HEK293 (cell line): Measurements from ENCODE around the gene SYNE1.
"Not testable (repeated sequence)": the region's sequence is repeated elsewhere in the genome, so short reads cannot be mapped to it uniquely, and the experiment has no call there.

Experiments used
- BCL11A ChIP-seq: fragments of 450-650 bp; formaldehyde crosslinking; IDR thresholded peaks from 2 replicates; pipeline ENCODE4 v1.5.1; 2016; ENCODE audit warnings: low read depth, missing biosample characterization, missing genetic modification characterization
- ZFHX2 ChIP-seq: fragments of 450-650 bp; formaldehyde crosslinking; conservative IDR thresholded peaks from 2 replicates; pipeline ENCODE4 v1.5.1; 2016; ENCODE audit warnings: missing biosample characterization, missing genetic modification characterization
- ZIC2 ChIP-seq: fragments of 450-650 bp; formaldehyde crosslinking; IDR thresholded peaks from 2 replicates; pipeline ENCODE4 v1.5.1; 2016; ENCODE audit warnings: missing biosample characterization, missing genetic modification characterization
- ZNF112 ChIP-seq: fragments of 450-650 bp; formaldehyde crosslinking; IDR thresholded peaks from 2 replicates; pipeline ENCODE4 v1.5.0; 2017; ENCODE audit warnings: missing biosample characterization, missing genetic modification characterization
- ZNF24 ChIP-seq: fragments of 450-650 bp; formaldehyde crosslinking; IDR thresholded peaks from 2 replicates; pipeline ENCODE4 v1.5.1; 2016; ENCODE audit warnings: missing biosample characterization, missing genetic modification characterization
- ZNF585B ChIP-seq: fragments of 450-650 bp; formaldehyde crosslinking; IDR thresholded peaks from 2 replicates; pipeline ENCODE4 v1.5.1; 2016; ENCODE audit warnings: missing biosample characterization, missing genetic modification characterization
- TF ChIP-seq, protein P1 (sequence below): fragments of 450-650 bp; formaldehyde crosslinking; IDR thresholded peaks from 2 replicates; pipeline ENCODE4 v1.5.1; 2016; ENCODE audit warnings: missing biosample characterization, missing genetic modification characterization

DNA sequence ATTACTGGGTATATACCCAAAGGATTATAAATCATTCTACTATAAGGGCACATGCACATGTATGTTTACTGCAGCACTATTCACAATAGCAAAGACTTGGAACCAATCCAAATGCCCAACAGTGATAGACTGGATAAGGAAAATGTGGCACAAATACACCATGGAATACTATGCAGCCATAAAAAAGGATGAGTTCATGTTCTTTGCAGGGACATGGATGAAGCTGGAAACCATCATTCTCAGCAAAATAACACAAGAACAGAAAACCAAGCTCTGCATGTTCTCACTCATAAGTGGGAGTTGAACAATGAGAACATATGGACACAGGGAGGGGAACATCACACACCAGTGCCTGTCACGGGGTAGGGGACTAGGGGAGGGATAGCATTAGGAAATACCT lies 123.0 kb downstream of the SYNE1 start:
- not testable (repeated sequence) for TF ChIP-seq ZFHX2 (tag by site-specific recombination); BCL11A; ZIC2 (tag by site-specific recombination); ZNF112 (tag by site-specific recombination); ZNF24; ZNF585B (tag by site-specific recombination)
- TF ChIP-seq, protein P1, sequence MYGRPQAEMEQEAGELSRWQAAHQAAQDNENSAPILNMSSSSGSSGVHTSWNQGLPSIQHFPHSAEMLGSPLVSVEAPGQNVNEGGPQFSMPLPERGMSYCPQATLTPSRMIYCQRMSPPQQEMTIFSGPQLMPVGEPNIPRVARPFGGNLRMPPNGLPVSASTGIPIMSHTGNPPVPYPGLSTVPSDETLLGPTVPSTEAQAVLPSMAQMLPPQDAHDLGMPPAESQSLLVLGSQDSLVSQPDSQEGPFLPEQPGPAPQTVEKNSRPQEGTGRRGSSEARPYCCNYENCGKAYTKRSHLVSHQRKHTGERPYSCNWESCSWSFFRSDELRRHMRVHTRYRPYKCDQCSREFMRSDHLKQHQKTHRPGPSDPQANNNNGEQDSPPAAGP (tag by site-specific recombination) = not testable (repeated sequence)
